ENCODE data around the gene NECAP2.

DNA sequence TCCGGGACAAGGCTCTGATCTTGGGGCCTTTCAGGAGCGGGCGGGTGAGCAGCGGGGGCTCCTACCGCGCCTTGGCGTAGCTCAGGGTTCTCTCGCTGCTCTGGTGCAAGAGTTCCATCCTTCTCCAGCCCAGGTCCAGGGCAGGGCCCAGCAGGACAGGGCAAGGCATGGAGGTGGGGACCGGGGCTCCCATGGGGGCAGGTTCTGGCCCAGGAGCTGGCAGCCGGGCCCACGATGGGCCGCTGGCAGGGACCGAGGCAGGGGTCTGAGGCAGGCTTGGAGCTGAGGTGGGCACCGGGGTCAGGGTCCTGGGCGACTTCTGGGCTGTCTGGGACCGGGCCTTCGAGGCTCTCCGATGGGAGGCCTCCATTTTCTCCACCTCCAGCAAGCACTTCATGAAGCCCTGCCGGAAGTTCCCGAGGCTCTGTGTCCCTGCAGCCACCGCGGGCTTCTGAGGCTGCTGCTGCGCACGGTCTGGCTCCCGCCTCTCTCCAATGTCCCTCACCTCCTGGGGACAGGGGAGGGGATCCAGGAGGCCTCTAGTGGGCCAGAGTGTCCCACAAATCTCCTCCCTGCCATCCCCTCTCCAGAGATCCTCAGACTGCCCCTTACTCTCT is 30.9 kb upstream of the NECAP2 start:
- TF ChIP-seq EP300 (IDR thresholded peaks at IDR 0.05) = no peak
- no peak for TF ChIP-seq POLR2AphosphoS5 (IDR thresholded peaks at IDR 0.05)

All from stomach (tissue), 4 donors.